Suprapubic skin (tissue), 4 donors: ENCODE measurements around the gene LARP1B. TPM values are rescaled to one million over a fixed set of nuclear protein-coding genes. Genes with fewer than 3 reads are reported as not detected.
A peak's percentile ranks its signal among the peaks of the same experiment; 100 is the strongest.

ENCODE experiments used
- DNase-seq, 2 donors: peaks; one replicate each; pipeline ENCODE4 v3.0.0-alpha.2; 2019; ENCODE audit warnings: low spot score in 2 of 2
- H3K27ac ChIP-seq: fragments of 200-600 bp; sonication (generic); one replicate; pipeline ENCODE4 v1.5.1; 2019
- H3K27me3 ChIP-seq: fragments of 200-600 bp; sonication (generic); one replicate; pipeline ENCODE4 v1.5.1; 2019
- H3K36me3 ChIP-seq: fragments of 200-600 bp; sonication (generic); one replicate; pipeline ENCODE4 v1.5.1; 2019
- H3K4me1 ChIP-seq: fragments of 200-600 bp; sonication (generic); one replicate; pipeline ENCODE4 v1.5.1; 2019
- H3K4me3 ChIP-seq: fragments of 200-600 bp; sonication (generic); one replicate; pipeline ENCODE4 v1.5.1; 2019; ENCODE audit warnings: mild to moderate bottlenecking
- H3K9me3 ChIP-seq: fragments of 200-600 bp; sonication (generic); one replicate; pipeline ENCODE4 v1.5.1; 2019
- EP300 ChIP-seq: sonication (generic); formaldehyde crosslinking; IDR thresholded peaks from one replicate; pipeline ENCODE4 v1.6.1; 2017; ENCODE audit warnings: antibody characterized with exemption
- POLR2A ChIP-seq, 2 donors: fragments of 450-650 bp; IDR thresholded peaks; one replicate each; pipeline ENCODE4 v1.6.1; 2017; ENCODE audit warnings: antibody characterized with exemption in 2 of 2, mild to moderate bottlenecking in 2 of 2, moderate library complexity in 2 of 2
- POLR2AphosphoS5 ChIP-seq, 3 donors: sonication (generic); formaldehyde crosslinking; IDR thresholded peaks; one replicate each; pipeline ENCODE4 v1.6.1; 2017; ENCODE audit warnings: antibody characterized with exemption in 3 of 3
- whole genome bisulfite sequencing: methylation state at CpG from one replicate; pipeline ENCODE4 v1.1.5; 2018; 5-methylcytosine and 5-hydroxymethylcytosine counted together
- total RNA-seq, 4 donors: library from RNA; depleted of rRNA; stranded (reverse); fragments of >200 nt; gene quantifications; one replicate each; pipeline ENCODE4 v1.1.0, GENCODE V29; 2016
- TF ChIP-seq, protein P1 (sequence below), 2 donors: fragments of 200-600 bp in 1 of 2; fragments of 450-650 bp in 1 of 2; sonication (generic) in 1 of 2; IDR thresholded peaks; one replicate each; pipeline ENCODE4 v1.5.1; 2016 to 2019; ENCODE audit warnings: antibody characterized with exemption in 2 of 2, mild to moderate bottlenecking in 1 of 2, moderate library complexity in 1 of 2

Gene LARP1B
- total RNA-seq, 4 donors from 2014 or later, result 16.8 to 22.0 (median 20.3) TPM

DNA sequence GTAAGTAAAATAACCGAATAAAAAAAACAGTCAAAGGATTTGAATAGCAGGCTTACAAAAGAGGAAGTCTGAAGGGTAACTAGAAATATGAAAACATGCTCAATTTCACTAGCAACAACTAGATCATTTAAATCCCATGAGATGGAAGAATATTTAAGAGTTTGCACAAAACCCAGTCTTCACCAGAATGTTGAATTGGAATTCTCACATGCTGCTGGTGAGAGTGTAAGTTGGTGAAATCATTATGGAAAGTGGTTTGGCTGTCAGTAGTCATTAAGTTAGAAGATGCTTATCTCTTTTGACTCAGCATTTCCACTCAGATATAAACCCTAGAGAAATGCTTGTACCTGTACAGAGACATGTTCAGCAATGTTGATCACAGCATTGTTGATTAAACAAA, 116.4 kb downstream of the LARP1B start:
- H3K9me3 ChIP-seq, result no peaks in the 10 kb centered on the region
- no peak for DNase-seq
- H3K27me3 ChIP-seq, result no peaks in the 10 kb centered on the region
- no peaks in the 10 kb centered on the region for H3K36me3 ChIP-seq
- H3K27ac ChIP-seq, result no peak overlapping the region
- no peak overlapping the region for H3K4me3 ChIP-seq
- 69% methylated on average over 1 of the region's 1 CpG for WGBS
- peaks cover 3% of the 10 kb centered on the region for H3K4me1 ChIP-seq
- TF ChIP-seq POLR2AphosphoS5 (IDR thresholded peaks at IDR 0.05) (no peak), EP300 (no peak), POLR2A (IDR thresholded peaks at IDR 0.05) (no peak)
- TF ChIP-seq, protein P1, sequence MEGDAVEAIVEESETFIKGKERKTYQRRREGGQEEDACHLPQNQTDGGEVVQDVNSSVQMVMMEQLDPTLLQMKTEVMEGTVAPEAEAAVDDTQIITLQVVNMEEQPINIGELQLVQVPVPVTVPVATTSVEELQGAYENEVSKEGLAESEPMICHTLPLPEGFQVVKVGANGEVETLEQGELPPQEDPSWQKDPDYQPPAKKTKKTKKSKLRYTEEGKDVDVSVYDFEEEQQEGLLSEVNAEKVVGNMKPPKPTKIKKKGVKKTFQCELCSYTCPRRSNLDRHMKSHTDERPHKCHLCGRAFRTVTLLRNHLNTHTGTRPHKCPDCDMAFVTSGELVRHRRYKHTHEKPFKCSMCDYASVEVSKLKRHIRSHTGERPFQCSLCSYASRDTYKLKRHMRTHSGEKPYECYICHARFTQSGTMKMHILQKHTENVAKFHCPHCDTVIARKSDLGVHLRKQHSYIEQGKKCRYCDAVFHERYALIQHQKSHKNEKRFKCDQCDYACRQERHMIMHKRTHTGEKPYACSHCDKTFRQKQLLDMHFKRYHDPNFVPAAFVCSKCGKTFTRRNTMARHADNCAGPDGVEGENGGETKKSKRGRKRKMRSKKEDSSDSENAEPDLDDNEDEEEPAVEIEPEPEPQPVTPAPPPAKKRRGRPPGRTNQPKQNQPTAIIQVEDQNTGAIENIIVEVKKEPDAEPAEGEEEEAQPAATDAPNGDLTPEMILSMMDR (IDR thresholded peaks at IDR 0.05), result no peak

DNA sequence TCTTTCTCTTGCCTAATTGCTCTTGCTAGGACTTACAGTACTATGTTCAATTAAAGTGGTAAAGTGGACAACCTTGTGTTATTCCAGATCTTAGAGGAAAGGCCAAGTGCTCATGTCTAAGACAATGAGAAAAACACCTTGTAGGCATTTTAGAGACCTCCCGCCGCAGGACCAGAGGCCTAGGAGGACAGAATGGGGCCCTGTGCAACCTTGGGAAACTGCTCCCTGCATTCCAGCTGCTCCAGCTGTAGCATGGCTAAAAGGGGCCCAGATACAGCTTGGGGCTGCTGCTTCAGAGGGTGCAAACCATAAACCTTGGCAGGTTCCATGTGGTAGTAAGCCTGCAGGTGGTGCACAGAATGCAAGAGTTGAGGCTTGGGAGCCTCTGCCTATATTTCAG, 125.5 kb downstream of the LARP1B start:
- WGBS, result 100% methylated on average over 2 of the region's 2 CpGs
- TF ChIP-seq, protein P1 (IDR thresholded peaks at IDR 0.05), result no peak
- TF ChIP-seq POLR2A (IDR thresholded peaks at IDR 0.05) (no peak), POLR2AphosphoS5 (IDR thresholded peaks at IDR 0.05) (no peak), EP300 (no peak)

DNA sequence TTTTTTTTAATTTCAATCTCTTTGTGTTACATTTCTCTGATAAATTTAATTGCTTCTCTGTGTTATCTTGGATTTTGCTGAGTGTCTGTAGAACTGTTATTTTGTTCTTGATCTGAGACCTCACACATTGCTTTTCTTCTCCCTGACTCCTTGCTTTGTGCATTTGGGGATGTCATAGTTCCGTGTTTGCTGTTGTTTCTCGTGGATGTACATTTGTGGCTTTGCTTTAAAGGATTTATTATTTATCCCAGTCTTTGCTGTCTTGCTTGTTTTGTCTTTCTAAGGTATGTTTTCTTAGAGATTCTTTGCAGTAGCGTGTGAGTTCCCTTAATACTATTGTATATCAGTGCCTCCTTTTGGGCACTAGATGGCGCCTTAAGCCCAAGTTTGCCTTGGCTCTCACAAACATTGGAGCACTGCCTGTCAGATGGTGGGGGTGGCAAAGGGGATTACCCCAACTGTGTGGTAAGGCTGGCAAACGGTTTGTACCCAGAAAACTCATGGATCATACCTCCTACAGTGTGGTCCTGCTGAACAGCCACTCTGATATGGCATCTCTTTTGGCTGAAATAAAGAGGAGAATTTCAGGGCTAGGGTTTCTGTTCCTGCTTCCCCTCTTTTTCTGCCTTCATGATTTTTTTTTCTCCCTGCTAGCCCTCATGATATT, 130.1 kb downstream of the LARP1B start:
- no peak for TF ChIP-seq EP300
- TF ChIP-seq, protein P1 (IDR thresholded peaks at IDR 0.05), result peak; percentile 68 to 69
- Histone ChIP-seq H3K36me3 (peaks cover 2% of the 10 kb centered on the region), H3K9me3 (no peaks in the 10 kb centered on the region), H3K4me1 (peaks cover 4% of the 10 kb centered on the region), H3K4me3 (no peak overlapping the region), H3K27me3 (no peaks in the 10 kb centered on the region), H3K27ac (no peak overlapping the region)
- WGBS, result 9% methylated on average over 5 of the region's 5 CpGs
- DNase-seq, result no peak

More for the DNA sequence above, 125.5 kb downstream of the LARP1B start:
- H3K9me3 ChIP-seq, result no peaks in the 10 kb centered on the region
- H3K4me3 ChIP-seq, result no peak overlapping the region
- H3K4me1 ChIP-seq, result peaks cover 4% of the 10 kb centered on the region
- H3K27ac ChIP-seq, result no peak overlapping the region
- no peaks in the 10 kb centered on the region for H3K27me3 ChIP-seq
- no peak for DNase-seq
- peaks cover 2% of the 10 kb centered on the region for H3K36me3 ChIP-seq

DNA sequence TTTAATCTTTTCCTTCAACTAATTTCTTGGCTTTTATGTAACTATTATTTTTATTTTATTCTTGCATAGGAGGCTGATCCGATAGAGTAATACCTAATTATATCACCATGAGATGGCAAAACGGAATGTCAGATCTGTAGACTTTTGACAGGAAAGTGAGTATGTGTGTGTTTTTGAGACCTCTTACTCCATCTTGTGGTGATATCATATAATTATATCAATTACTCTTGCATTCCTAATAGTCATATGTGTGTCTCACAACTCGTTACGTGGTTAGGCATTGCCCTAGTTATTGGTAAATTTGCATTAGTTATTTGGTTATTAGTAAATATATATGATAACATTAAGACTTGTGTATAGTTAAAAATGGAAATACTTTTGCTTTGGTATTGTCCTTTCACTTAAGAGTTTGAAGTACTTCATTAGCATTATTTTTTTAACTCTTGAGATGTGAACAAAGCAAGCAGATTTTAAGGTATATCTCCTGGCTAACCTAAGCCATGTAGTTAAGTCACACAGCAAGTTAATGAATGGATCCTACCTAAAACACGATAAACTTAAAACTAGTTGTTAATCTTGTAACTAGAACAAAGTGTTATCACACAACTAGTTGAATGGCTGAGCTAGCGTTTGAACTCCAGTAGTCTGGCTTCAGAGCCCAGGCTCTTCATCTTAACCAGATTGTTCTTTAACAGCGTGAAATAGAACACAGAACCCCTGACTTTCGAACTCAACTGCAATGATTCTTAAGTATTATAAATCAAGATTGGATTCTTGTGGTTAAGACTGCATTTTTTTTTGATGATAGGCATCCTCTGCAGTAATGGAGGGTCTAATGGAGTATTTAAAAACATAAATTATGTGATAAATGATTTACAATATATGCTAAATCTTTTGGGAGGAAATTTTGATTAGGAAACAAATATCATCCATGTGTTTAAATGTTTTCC, 159.4 kb downstream of the LARP1B start:
- no peak for DNase-seq
- no peaks in the 10 kb centered on the region for H3K36me3 ChIP-seq
- TF ChIP-seq POLR2AphosphoS5 (IDR thresholded peaks at IDR 0.05) (no peak), EP300 (no peak), POLR2A (IDR thresholded peaks at IDR 0.05) (no peak)
- TF ChIP-seq, protein P1 (IDR thresholded peaks at IDR 0.05), result no peak
- no peaks in the 10 kb centered on the region for H3K4me1 ChIP-seq
- H3K27ac ChIP-seq, result no peak overlapping the region
- no peaks in the 10 kb centered on the region for H3K27me3 ChIP-seq
- no peak overlapping the region for H3K4me3 ChIP-seq
- no peaks in the 10 kb centered on the region for H3K9me3 ChIP-seq
- 34% methylated on average over 8 of the region's 8 CpGs for WGBS

DNA sequence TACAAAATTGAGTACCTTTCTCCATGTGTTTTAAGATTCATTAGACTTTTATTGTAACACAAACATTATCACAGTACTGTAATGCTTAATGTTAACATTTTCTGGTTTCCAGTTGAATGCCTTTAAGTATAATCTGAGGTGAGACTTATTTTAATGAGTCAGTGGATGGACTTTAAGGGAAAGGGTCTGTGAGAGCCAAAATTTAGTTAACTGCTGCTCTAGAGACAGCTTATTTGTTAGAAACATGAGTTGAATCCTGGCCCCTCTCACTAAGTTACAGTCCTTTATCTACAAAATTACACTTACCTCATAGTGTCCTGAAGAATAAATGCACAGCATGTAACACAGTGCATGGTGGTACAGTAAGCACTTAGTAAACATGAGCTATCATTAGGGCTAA, 160.5 kb downstream of the LARP1B start:
- no peak for TF ChIP-seq EP300
- TF ChIP-seq, protein P1 (IDR thresholded peaks at IDR 0.05), result no peak
- no peak for TF ChIP-seq POLR2AphosphoS5 (IDR thresholded peaks at IDR 0.05)
- no peak for TF ChIP-seq POLR2A (IDR thresholded peaks at IDR 0.05)
- Histone ChIP-seq H3K4me3 (no peak overlapping the region), H3K36me3 (no peaks in the 10 kb centered on the region), H3K27ac (no peak overlapping the region), H3K9me3 (no peaks in the 10 kb centered on the region), H3K4me1 (no peaks in the 10 kb centered on the region), H3K27me3 (no peaks in the 10 kb centered on the region)
- DNase-seq, result no peak
